ENCODE results near the gene IFNL3.
A peak's percentile ranks its signal among the peaks of the same experiment; 100 is the strongest.

IFNL3 gene

DNA sequence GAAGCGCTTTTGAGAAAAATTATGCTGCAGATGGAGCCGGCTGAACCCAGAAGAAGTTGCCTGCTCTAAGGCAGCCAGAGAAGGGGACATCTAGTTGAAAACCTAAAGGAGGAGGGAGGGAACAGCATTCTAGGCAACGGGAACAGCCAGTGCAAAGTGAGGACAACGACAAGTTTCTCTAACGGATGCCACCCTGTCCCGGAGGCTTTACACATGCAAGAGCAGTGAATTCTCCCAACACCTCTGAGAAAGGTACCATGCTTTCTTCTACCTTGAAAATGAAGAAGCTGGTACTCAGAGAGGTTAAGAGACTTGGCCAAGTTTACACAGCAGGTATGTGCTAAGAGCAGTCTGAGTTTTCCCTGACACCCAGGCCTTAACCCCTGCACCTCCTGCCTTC lies 5.9 kb downstream of the IFNL3 start:
- DNase-seq (ENCODE audit: low read depth) = no peak
- H3K4me3 ChIP-seq (ENCODE audit: low read depth, low read length) = no peak overlapping the region
- TF ChIP-seq, protein P1, sequence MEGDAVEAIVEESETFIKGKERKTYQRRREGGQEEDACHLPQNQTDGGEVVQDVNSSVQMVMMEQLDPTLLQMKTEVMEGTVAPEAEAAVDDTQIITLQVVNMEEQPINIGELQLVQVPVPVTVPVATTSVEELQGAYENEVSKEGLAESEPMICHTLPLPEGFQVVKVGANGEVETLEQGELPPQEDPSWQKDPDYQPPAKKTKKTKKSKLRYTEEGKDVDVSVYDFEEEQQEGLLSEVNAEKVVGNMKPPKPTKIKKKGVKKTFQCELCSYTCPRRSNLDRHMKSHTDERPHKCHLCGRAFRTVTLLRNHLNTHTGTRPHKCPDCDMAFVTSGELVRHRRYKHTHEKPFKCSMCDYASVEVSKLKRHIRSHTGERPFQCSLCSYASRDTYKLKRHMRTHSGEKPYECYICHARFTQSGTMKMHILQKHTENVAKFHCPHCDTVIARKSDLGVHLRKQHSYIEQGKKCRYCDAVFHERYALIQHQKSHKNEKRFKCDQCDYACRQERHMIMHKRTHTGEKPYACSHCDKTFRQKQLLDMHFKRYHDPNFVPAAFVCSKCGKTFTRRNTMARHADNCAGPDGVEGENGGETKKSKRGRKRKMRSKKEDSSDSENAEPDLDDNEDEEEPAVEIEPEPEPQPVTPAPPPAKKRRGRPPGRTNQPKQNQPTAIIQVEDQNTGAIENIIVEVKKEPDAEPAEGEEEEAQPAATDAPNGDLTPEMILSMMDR (IDR thresholded peaks at IDR 0.05; ENCODE audit: low read depth, low read length, missing control alignments) = no peak

DNA sequence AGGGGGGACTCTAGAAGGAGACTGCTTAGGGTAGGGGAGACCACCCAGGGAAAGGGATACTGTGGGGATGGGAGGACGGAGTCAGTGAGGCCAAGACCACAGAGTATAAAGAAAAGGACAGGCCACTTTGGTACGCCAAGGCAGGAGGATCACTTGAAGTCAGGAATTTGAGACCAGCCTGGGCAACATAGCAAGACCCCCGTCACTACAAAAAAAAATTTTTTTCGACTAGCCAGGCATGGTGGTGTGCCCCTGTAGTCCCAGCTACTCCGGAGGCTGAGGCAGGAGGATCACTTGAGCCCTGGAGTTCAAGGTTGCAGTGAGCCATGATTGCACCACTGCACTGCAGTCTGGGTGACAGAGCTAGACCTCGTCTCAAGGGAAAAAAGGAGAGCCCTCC lies 6.6 kb downstream of the IFNL3 start:
- TF ChIP-seq, protein P1 (IDR thresholded peaks at IDR 0.05; ENCODE audit: low read depth, low read length, missing control alignments) = no peak
- H3K4me3 ChIP-seq (ENCODE audit: low read depth, low read length) = no peak overlapping the region
- no peak for DNase-seq (ENCODE audit: low read depth)

DNA sequence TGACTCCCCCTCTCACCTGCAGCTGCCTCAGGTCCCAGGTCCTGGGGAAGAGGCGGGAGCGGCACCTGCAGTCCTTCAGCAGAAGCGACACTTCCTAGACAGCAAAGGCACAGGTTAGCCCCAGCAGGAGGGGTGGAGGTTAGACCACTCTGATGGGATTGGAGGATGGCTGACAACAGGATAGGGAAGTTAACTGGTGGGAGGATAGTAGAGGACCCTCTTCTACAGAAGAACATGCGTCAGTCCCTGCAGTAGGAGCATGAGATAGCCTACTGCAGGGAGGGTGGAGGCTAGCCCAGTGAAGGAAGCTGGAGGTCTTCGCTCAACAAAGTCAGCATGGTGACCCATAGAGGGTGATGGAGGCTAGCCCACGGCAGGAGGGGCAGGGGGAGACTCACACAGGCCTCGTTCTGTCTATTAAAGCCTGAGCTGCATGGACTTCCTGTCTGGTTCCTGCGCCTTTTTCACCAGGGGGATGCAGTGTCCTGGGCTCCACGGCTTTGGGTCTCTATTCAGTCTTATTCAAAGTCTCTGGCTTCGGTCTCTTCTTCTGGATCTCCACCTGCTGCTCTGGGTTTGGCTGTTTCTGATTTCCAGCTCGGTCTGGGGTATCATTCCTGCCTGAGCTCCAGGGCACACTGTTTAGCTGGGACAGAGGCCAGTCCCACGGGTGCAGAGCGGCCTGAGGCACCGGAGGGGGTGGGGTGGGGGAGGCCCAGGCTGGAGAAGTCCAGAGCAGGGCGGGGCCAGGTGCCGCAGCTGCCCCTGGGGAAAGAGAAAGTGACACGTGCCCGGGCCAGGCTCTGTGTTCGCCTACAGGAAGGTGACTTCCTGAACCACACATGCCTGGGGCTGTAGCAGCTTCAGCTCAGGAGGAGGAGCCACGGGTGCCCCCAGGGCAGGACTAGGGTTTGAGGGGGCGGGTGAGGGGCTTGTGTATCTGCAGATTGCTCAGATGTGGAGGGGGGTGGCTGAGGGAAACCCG lies 7.3 kb downstream of the IFNL3 start:
- DNase-seq (ENCODE audit: low read depth) = peak; percentile 45
- H3K4me3 ChIP-seq (ENCODE audit: low read depth, low read length) = no peak overlapping the region; the same call in 1 of the 2 replicates
- TF ChIP-seq, protein P1 (IDR thresholded peaks at IDR 0.05; ENCODE audit: low read depth, low read length, missing control alignments) = no peak

DNA sequence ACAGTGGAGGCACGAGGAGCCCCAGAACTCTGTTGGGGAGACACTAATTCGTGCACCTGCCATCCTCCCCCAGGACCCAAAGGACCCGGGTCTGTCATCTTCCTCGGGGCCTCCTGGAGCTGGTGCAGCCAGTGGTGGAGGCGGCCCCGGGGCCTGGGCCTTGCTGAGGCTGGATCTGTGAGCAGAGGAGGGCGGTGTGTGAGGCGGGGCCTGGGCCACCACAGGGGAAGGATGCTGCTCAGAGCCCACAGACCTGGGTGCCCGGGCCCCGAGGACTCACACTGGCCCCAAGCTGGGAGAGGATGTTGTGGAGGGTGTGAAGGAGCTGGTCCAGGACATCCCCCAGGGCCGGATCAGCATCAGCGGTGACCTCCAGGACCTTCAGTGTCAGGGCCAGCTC lies 8.3 kb downstream of the IFNL3 start:
- no peak for DNase-seq (ENCODE audit: low read depth)
- no peak overlapping the region for H3K4me3 ChIP-seq (ENCODE audit: low read depth, low read length)
- TF ChIP-seq, protein P1 (IDR thresholded peaks at IDR 0.05; ENCODE audit: low read depth, low read length, missing control alignments) = no peak

DNA sequence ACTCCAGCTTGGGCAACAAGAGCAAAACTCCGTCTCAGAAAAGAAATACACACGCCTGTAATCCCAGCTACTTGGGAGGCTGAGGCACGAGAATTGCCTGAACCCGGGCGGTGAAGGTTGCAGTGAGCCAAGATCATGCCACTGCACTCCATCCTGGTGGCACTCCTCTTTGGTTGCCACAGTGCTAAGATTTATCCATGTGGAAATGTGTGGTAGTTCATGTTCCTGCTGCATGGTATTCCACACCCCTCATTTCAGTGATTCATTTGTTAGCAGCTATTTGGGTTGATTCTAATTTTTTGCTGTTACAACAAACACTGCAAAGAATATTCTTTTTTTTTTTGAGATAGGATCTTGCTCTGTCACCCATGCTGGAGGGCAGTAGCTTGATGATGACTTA lies 12.1 kb downstream of the IFNL3 start:
- H3K4me3 ChIP-seq (ENCODE audit: low read depth, low read length) = no peak overlapping the region
- TF ChIP-seq, protein P1 (IDR thresholded peaks at IDR 0.05; ENCODE audit: low read depth, low read length, missing control alignments) = no peak
- no peak for DNase-seq (ENCODE audit: low read depth)

DNA sequence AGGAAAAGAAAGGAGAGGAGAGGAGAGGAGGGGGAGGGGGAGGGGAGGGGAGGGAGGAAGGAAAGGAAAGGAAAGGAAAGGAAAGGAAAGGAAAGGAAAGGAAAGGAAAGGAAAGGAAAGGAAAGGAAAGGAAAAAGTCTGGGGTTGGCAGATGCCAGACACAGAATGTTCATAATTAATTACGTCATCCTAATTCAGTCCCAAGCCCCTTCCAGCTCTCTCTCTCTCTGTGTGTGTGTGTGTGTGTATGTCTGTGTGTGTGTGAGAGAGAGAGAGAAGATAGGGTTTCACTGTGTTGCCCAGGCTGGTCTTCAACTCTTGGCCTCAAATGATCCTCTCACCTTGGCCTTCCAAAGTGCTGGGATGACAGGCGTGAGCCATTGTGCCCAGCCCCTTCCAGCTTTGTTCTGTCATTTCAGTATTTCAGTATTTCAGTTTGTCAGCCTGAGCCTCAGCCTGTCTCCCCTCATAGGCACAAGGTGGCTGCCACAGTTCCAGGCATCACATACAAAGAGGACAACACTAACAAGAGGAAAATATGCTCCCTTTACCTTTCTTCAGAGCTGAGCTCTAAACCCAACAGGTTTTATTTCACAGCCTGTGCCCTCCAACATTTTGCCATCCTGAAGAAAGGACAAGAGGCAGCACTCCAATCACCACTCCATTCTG lies 14.6 kb downstream of the IFNL3 start:
- H3K4me3 ChIP-seq (ENCODE audit: low read depth, low read length) = no peak overlapping the region
- no peak for DNase-seq (ENCODE audit: low read depth)
- TF ChIP-seq, protein P1 (IDR thresholded peaks at IDR 0.05; ENCODE audit: low read depth, low read length, missing control alignments) = no peak
